H1 (cell line): ENCODE results near the gene ANAPC2. TPM values are rescaled to one million over a fixed set of nuclear protein-coding genes. Genes with fewer than 3 reads are reported as not detected.

ENCODE experiments used
- polyA plus RNA-seq, 7 experiments: library from polyadenylated mRNA; depleted of rRNA in 3 of 7; stranded (reverse) in 5 of 7; unstranded in 2 of 7; fragments of >200 nt in 5 of 7; fragments of 200-250 nt in 2 of 7; gene quantifications; 1 replicate in 5 of 7; 2 replicates in 1 of 7; 4 replicates in 1 of 7; pipeline versions ENCODE4 v1.2.1 to v1.2.3, GENCODE V29; 2011 to 2013; ENCODE audit warnings: missing spikeins in 2 of 7, mixed read lengths in 2 of 7
- total RNA-seq: library from RNA; stranded (reverse); fragmentation: NEBNext Ultra II Directional; extraction: Animal tissue kit (Norgen Biotek cat#: 25700); gene quantifications from 2 replicates; pipeline ENCODE4 v1.2.1, GENCODE V29; 2021
- TF ChIP-seq, protein P1 (sequence below): fragments of 300-600 bp; sonication (generic); IDR thresholded peaks from 2 replicates; pipeline ENCODE4 v1.7.1; 2012; ENCODE audit warnings: low read length, moderate library complexity, mild to moderate bottlenecking, inconsistent platforms; ENCODE audit not compliant: insufficient replicate concordance

ANAPC2 gene
- total and polyA plus RNA-seq, 2 of the 8 experiments (the other 6 are each of a cell fraction or from before 2014, with no cell fraction given) = 30.2 to 37.7 TPM

DNA sequence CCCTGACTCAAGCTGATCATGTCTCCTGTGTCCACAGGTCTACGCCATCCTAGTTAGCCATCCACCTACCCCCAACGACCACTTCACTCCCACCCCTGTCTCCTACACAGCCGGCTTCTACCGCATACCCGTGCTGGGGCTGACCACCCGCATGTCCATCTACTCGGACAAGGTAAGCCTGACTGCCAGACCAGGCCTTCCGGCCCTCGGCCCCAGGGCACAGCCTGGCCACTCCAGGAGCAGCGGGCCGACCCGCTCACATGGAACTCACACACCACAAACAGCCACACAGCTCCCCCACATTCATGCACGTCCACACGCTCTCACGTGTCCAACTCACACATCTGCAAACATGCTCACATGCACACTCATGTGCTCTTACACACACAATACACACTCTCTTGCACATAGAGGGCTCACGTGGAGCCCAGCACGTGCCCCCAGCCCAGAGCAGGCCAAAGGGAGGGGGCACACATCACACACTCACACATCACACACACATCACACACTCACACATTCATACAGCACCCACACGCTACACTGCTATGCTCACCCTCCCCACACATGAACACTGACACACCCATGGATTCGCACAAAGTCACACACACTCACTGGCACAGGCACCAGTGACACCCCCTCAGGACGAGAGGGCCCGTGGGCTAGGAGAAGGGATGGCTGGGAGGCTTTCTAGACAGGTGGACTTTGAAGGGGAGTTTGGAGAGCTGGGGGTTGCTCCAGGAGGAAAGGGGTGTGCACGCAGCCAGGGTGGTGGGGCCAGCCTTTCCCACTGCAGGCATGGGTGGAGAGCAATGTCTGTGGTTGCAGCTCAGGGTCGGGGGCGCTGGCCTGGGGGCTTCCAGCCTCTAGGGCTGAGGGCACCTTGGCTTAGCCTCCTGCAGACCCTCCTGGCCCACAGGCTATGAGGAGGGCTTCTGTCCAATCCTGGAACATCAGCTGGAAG, 46.1 kb downstream of the ANAPC2 start (continued):
- TF ChIP-seq, protein P1, sequence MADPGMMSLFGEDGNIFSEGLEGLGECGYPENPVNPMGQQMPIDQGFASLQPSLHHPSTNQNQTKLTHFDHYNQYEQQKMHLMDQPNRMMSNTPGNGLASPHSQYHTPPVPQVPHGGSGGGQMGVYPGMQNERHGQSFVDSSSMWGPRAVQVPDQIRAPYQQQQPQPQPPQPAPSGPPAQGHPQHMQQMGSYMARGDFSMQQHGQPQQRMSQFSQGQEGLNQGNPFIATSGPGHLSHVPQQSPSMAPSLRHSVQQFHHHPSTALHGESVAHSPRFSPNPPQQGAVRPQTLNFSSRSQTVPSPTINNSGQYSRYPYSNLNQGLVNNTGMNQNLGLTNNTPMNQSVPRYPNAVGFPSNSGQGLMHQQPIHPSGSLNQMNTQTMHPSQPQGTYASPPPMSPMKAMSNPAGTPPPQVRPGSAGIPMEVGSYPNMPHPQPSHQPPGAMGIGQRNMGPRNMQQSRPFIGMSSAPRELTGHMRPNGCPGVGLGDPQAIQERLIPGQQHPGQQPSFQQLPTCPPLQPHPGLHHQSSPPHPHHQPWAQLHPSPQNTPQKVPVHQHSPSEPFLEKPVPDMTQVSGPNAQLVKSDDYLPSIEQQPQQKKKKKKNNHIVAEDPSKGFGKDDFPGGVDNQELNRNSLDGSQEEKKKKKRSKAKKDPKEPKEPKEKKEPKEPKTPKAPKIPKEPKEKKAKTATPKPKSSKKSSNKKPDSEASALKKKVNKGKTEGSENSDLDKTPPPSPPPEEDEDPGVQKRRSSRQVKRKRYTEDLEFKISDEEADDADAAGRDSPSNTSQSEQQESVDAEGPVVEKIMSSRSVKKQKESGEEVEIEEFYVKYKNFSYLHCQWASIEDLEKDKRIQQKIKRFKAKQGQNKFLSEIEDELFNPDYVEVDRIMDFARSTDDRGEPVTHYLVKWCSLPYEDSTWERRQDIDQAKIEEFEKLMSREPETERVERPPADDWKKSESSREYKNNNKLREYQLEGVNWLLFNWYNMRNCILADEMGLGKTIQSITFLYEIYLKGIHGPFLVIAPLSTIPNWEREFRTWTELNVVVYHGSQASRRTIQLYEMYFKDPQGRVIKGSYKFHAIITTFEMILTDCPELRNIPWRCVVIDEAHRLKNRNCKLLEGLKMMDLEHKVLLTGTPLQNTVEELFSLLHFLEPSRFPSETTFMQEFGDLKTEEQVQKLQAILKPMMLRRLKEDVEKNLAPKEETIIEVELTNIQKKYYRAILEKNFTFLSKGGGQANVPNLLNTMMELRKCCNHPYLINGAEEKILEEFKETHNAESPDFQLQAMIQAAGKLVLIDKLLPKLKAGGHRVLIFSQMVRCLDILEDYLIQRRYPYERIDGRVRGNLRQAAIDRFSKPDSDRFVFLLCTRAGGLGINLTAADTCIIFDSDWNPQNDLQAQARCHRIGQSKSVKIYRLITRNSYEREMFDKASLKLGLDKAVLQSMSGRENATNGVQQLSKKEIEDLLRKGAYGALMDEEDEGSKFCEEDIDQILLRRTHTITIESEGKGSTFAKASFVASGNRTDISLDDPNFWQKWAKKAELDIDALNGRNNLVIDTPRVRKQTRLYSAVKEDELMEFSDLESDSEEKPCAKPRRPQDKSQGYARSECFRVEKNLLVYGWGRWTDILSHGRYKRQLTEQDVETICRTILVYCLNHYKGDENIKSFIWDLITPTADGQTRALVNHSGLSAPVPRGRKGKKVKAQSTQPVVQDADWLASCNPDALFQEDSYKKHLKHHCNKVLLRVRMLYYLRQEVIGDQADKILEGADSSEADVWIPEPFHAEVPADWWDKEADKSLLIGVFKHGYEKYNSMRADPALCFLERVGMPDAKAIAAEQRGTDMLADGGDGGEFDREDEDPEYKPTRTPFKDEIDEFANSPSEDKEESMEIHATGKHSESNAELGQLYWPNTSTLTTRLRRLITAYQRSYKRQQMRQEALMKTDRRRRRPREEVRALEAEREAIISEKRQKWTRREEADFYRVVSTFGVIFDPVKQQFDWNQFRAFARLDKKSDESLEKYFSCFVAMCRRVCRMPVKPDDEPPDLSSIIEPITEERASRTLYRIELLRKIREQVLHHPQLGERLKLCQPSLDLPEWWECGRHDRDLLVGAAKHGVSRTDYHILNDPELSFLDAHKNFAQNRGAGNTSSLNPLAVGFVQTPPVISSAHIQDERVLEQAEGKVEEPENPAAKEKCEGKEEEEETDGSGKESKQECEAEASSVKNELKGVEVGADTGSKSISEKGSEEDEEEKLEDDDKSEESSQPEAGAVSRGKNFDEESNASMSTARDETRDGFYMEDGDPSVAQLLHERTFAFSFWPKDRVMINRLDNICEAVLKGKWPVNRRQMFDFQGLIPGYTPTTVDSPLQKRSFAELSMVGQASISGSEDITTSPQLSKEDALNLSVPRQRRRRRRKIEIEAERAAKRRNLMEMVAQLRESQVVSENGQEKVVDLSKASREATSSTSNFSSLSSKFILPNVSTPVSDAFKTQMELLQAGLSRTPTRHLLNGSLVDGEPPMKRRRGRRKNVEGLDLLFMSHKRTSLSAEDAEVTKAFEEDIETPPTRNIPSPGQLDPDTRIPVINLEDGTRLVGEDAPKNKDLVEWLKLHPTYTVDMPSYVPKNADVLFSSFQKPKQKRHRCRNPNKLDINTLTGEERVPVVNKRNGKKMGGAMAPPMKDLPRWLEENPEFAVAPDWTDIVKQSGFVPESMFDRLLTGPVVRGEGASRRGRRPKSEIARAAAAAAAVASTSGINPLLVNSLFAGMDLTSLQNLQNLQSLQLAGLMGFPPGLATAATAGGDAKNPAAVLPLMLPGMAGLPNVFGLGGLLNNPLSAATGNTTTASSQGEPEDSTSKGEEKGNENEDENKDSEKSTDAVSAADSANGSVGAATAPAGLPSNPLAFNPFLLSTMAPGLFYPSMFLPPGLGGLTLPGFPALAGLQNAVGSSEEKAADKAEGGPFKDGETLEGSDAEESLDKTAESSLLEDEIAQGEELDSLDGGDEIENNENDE = no peak
